HG03039 (cell line): ENCODE data around the gene ZBTB4.

Experiments used
- ATAC-seq: cut with Tn5 transposase; IDR thresholded peaks from one replicate; pipeline ENCODE4 v1.9.1; 2021; ENCODE audit warnings: mild to moderate bottlenecking, moderate library complexity; ENCODE audit not compliant: unreplicated experiment

Gene ZBTB4

GRCh38 chr17:7425316-7425715 is 54.1 kb downstream of the ZBTB4 start, which contains the start of gene SPEM2:
Gene SPEM2, plus strand, starts transcription at chr17:7425616. Its CDS starts 73 bp downstream, at chr17:7425689.
- no peak for ATAC-seq

GRCh38 chr17:7423679-7424078 is 55.8 kb downstream of the ZBTB4 start:
- ATAC-seq: no peak

- ATAC-seq: no peak
Observed at GRCh38 chr17:7421186-7421585, 58.2 kb downstream of the ZBTB4 start.

- ATAC-seq: no peak
Observed at GRCh38 chr17:7419819-7420610, 59.4 kb downstream of the ZBTB4 start, which contains the start of gene SPEM1. Gene SPEM1, plus strand, starts transcription at chr17:7420324. Its CDS starts 61 bp downstream, at chr17:7420385.

GRCh38 chr17:7418472-7419152 is 60.8 kb downstream of the ZBTB4 start:
- no peak for ATAC-seq

GRCh38 chr17:7417056-7417655 is 62.3 kb downstream of the ZBTB4 start:
- ATAC-seq: no peak

GRCh38 chr17:7416323-7416722 is 63.1 kb downstream of the ZBTB4 start:
- ATAC-seq: no peak

- ATAC-seq: no peak
Observed at GRCh38 chr17:7415784-7416183, 63.6 kb downstream of the ZBTB4 start.

- ATAC-seq: no peak
Observed at GRCh38 chr17:7414837-7415236, 64.6 kb downstream of the ZBTB4 start.

GRCh38 chr17:7413346-7413985 is 66.0 kb downstream of the ZBTB4 start:
- ATAC-seq: no peak

GRCh38 chr17:7411427-7411750 is 68.0 kb downstream of the ZBTB4 start:
- no peak for ATAC-seq

- no peak for ATAC-seq
Observed at GRCh38 chr17:7410634-7411426, 68.6 kb downstream of the ZBTB4 start.

- no peak for ATAC-seq
Observed at GRCh38 chr17:7409716-7410115, 69.7 kb downstream of the ZBTB4 start.
